Measurements from ENCODE around the gene KRTAP10-11.
"Not testable (repeated sequence)": the region's sequence is repeated elsewhere in the genome, so short reads cannot be mapped to it uniquely, and the experiment has no call there.

The KRTAP10-11 gene

GRCh38 chr21:44638506-44639330, 7.5 kb upstream of the KRTAP10-11 start:
- not testable (repeated sequence) for DNase-seq (ENCODE audit: low spot score)

- no peak for DNase-seq (ENCODE audit: low spot score)
These were observed 6.9 kb upstream of the KRTAP10-11 start for GRCh38 chr21:44639331-44639655.

- no peak for DNase-seq (ENCODE audit: low spot score)
These were observed 5.5 kb upstream of the KRTAP10-11 start for GRCh38 chr21:44640761-44641160.

- no peak for DNase-seq (ENCODE audit: low spot score)
These were observed 2.4 kb upstream of the KRTAP10-11 start for GRCh38 chr21:44643741-44644310.

GRCh38 chr21:44644878-44645277, 1.3 kb upstream of the KRTAP10-11 start:
- DNase-seq (ENCODE audit: low spot score): no peak

GRCh38 chr21:44647222-44647552, 973 bp downstream of the KRTAP10-11 start:
- no peak for DNase-seq (ENCODE audit: low spot score)

GRCh38 chr21:44648557-44649311, 2.5 kb downstream of the KRTAP10-11 start:
- no peak for DNase-seq (ENCODE audit: low spot score)

- DNase-seq (ENCODE audit: low spot score): no peak
These were observed 3.4 kb downstream of the KRTAP10-11 start for GRCh38 chr21:44649521-44650100.

GRCh38 chr21:44650265-44650972, 4.2 kb downstream of the KRTAP10-11 start:
- no peak for DNase-seq (ENCODE audit: low spot score)

- no peak for DNase-seq (ENCODE audit: low spot score)
These were observed 4.9 kb downstream of the KRTAP10-11 start for GRCh38 chr21:44650973-44651675.

- DNase-seq (ENCODE audit: low spot score): no peak
These were observed 6.9 kb downstream of the KRTAP10-11 start for GRCh38 chr21:44653123-44653522.

GRCh38 chr21:44653656-44654575, 7.7 kb downstream of the KRTAP10-11 start:
- DNase-seq (ENCODE audit: low spot score): no peak

- no peak for DNase-seq (ENCODE audit: low spot score)
These were observed 8.5 kb downstream of the KRTAP10-11 start, which contains the start of gene KRTAP12-4 for GRCh38 chr21:44654576-44655175. TSS of gene KRTAP12-4 (minus strand) at chr21:44654659. CDS start at chr21:44654614, 45 bp downstream.

GRCh38 chr21:44656868-44657267, 10.7 kb downstream of the KRTAP10-11 start:
- no peak for DNase-seq (ENCODE audit: low spot score)

GRCh38 chr21:44657635-44658540, 11.7 kb downstream of the KRTAP10-11 start, which contains the start of gene KRTAP12-3:
TSS of gene KRTAP12-3 (plus strand) at chr21:44657932. CDS start at chr21:44657980, 48 bp downstream.
- no peak for DNase-seq (ENCODE audit: low spot score)

- no peak for DNase-seq (ENCODE audit: low spot score)
These were observed 12.3 kb downstream of the KRTAP10-11 start for GRCh38 chr21:44658541-44658910.

- DNase-seq (ENCODE audit: low spot score): no peak
These were observed 12.8 kb downstream of the KRTAP10-11 start for GRCh38 chr21:44658913-44659595.

- not testable (repeated sequence) for DNase-seq (ENCODE audit: low spot score)
These were observed 15.4 kb downstream of the KRTAP10-11 start for GRCh38 chr21:44661567-44661966.

Data from HuH-7.5 (cell line).